Measurements from ENCODE around the gene WDFY3. TPM values are rescaled to one million over a fixed set of nuclear protein-coding genes. Genes with fewer than 3 reads are reported as not detected.

The WDFY3 gene
- total and polyA plus RNA-seq, 2 experiments from 2014 or later: 8.0 to 89.0 TPM

- TF ChIP-seq CREB1 (CRISPR knock-in tag; IDR thresholded peaks at IDR 0.05; ENCODE audit: low read depth): no peak
- TF ChIP-seq JUNB (IDR thresholded peaks at IDR 0.05; ENCODE audit: unreplicated experiment): no peak
- TF ChIP-seq, protein P1, sequence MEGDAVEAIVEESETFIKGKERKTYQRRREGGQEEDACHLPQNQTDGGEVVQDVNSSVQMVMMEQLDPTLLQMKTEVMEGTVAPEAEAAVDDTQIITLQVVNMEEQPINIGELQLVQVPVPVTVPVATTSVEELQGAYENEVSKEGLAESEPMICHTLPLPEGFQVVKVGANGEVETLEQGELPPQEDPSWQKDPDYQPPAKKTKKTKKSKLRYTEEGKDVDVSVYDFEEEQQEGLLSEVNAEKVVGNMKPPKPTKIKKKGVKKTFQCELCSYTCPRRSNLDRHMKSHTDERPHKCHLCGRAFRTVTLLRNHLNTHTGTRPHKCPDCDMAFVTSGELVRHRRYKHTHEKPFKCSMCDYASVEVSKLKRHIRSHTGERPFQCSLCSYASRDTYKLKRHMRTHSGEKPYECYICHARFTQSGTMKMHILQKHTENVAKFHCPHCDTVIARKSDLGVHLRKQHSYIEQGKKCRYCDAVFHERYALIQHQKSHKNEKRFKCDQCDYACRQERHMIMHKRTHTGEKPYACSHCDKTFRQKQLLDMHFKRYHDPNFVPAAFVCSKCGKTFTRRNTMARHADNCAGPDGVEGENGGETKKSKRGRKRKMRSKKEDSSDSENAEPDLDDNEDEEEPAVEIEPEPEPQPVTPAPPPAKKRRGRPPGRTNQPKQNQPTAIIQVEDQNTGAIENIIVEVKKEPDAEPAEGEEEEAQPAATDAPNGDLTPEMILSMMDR (conservative IDR thresholded peaks at IDR 0.05; ENCODE audit: low read depth in 2 of 2): no peak
Observed at GRCh38 chr4:84638092-84638491, 328.4 kb downstream of the WDFY3 start (continued).

- H3K4me3 Mint-ChIP-seq: no peak overlapping the region
- TF ChIP-seq, protein P1 (conservative IDR thresholded peaks at IDR 0.05; ENCODE audit: low read depth in 2 of 2): no peak
- TF ChIP-seq, protein P2, sequence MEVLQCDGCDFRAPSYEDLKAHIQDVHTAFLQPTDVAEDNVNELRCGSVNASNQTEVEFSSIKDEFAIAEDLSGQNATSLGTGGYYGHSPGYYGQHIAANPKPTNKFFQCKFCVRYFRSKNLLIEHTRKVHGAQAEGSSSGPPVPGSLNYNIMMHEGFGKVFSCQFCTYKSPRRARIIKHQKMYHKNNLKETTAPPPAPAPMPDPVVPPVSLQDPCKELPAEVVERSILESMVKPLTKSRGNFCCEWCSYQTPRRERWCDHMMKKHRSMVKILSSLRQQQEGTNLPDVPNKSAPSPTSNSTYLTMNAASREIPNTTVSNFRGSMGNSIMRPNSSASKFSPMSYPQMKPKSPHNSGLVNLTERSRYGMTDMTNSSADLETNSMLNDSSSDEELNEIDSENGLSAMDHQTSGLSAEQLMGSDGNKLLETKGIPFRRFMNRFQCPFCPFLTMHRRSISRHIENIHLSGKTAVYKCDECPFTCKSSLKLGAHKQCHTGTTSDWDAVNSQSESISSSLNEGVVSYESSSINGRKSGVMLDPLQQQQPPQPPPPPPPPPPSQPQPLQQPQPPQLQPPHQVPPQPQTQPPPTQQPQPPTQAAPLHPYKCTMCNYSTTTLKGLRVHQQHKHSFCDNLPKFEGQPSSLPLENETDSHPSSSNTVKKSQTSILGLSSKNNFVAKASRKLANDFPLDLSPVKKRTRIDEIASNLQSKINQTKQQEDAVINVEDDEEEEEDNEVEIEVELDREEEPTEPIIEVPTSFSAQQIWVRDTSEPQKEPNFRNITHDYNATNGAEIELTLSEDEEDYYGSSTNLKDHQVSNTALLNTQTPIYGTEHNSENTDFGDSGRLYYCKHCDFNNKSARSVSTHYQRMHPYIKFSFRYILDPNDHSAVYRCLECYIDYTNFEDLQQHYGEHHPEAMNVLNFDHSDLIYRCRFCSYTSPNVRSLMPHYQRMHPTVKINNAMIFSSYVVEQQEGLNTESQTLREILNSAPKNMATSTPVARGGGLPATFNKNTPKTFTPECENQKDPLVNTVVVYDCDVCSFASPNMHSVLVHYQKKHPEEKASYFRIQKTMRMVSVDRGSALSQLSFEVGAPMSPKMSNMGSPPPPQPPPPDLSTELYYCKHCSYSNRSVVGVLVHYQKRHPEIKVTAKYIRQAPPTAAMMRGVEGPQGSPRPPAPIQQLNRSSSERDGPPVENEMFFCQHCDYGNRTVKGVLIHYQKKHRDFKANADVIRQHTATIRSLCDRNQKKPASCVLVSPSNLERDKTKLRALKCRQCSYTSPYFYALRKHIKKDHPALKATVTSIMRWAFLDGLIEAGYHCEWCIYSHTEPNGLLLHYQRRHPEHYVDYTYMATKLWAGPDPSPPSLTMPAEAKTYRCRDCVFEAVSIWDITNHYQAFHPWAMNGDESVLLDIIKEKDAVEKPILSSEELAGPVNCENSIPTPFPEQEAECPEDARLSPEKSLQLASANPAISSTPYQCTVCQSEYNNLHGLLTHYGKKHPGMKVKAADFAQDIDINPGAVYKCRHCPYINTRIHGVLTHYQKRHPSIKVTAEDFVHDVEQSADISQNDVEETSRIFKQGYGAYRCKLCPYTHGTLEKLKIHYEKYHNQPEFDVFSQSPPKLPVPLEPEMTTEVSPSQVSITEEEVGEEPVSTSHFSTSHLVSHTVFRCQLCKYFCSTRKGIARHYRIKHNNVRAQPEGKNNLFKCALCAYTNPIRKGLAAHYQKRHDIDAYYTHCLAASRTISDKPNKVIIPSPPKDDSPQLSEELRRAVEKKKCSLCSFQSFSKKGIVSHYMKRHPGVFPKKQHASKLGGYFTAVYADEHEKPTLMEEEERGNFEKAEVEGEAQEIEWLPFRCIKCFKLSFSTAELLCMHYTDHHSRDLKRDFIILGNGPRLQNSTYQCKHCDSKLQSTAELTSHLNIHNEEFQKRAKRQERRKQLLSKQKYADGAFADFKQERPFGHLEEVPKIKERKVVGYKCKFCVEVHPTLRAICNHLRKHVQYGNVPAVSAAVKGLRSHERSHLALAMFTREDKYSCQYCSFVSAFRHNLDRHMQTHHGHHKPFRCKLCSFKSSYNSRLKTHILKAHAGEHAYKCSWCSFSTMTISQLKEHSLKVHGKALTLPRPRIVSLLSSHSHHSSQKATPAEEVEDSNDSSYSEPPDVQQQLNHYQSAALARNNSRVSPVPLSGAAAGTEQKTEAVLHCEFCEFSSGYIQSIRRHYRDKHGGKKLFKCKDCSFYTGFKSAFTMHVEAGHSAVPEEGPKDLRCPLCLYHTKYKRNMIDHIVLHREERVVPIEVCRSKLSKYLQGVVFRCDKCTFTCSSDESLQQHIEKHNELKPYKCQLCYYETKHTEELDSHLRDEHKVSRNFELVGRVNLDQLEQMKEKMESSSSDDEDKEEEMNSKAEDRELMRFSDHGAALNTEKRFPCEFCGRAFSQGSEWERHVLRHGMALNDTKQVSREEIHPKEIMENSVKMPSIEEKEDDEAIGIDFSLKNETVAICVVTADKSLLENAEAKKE (CRISPR knock-in tag; IDR thresholded peaks at IDR 0.05): no peak
- TF ChIP-seq ZNF331 (CRISPR knock-in tag; IDR thresholded peaks at IDR 0.05; ENCODE audit: low read depth) (no peak), NANOG (IDR thresholded peaks at IDR 0.05; ENCODE audit: borderline replicate concordance) (no peak), POLR2AphosphoS5 (IDR thresholded peaks at IDR 0.05; ENCODE audit: low read depth) (no peak), EZH2 (IDR thresholded peaks at IDR 0.05; ENCODE audit: low read depth, unreplicated experiment) (no peak), STAT1 (IDR thresholded peaks at IDR 0.05; ENCODE audit: unreplicated experiment) (no peak), ETS1 (IDR thresholded peaks at IDR 0.05) (no peak)
- TF ChIP-seq, protein P3, sequence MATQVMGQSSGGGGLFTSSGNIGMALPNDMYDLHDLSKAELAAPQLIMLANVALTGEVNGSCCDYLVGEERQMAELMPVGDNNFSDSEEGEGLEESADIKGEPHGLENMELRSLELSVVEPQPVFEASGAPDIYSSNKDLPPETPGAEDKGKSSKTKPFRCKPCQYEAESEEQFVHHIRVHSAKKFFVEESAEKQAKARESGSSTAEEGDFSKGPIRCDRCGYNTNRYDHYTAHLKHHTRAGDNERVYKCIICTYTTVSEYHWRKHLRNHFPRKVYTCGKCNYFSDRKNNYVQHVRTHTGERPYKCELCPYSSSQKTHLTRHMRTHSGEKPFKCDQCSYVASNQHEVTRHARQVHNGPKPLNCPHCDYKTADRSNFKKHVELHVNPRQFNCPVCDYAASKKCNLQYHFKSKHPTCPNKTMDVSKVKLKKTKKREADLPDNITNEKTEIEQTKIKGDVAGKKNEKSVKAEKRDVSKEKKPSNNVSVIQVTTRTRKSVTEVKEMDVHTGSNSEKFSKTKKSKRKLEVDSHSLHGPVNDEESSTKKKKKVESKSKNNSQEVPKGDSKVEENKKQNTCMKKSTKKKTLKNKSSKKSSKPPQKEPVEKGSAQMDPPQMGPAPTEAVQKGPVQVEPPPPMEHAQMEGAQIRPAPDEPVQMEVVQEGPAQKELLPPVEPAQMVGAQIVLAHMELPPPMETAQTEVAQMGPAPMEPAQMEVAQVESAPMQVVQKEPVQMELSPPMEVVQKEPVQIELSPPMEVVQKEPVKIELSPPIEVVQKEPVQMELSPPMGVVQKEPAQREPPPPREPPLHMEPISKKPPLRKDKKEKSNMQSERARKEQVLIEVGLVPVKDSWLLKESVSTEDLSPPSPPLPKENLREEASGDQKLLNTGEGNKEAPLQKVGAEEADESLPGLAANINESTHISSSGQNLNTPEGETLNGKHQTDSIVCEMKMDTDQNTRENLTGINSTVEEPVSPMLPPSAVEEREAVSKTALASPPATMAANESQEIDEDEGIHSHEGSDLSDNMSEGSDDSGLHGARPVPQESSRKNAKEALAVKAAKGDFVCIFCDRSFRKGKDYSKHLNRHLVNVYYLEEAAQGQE (IDR thresholded peaks at IDR 0.05; ENCODE audit: unreplicated experiment): no peak
Observed at GRCh38 chr4:84634961-84635360, 331.5 kb downstream of the WDFY3 start.

More at GRCh38 chr4:84634961-84635360, 331.5 kb downstream of the WDFY3 start:
- Mint-ChIP-seq H3K4me1 (peaks cover 2% of the 10 kb centered on the region; the same call in 1 of the 3 replicates), H3K36me3 (ENCODE audit: low read depth) (peaks cover 21% of the 10 kb centered on the region), H3K9me3 (no peaks in the 10 kb centered on the region), H3K27me3 (ENCODE audit: insufficient read depth, low read depth, poor library complexity) (no peaks in the 10 kb centered on the region), H3K27ac (no peak overlapping the region)
- Histone ChIP-seq H3K27ac (ENCODE audit: low read depth) (no peak overlapping the region), H3K79me2 (replicated peaks; ENCODE audit: insufficient read depth) (no peaks in the 10 kb centered on the region), H3F3A (replicated peaks; ENCODE audit: low read depth) (no peaks in the 10 kb centered on the region), H3K4me2 (no peak overlapping the region), H3K27me3 (ENCODE audit: insufficient read depth) (no peaks in the 10 kb centered on the region), H3K4me1 (ENCODE audit: insufficient read depth) (no peaks in the 10 kb centered on the region), H3K9me2 (ENCODE audit: insufficient read depth) (no peaks in the 10 kb centered on the region), H3K4me3 (no peak overlapping the region), H2AFZ (no peak overlapping the region), H3K36me3 (ENCODE audit: insufficient read depth) (no peaks in the 10 kb centered on the region), H4K20me1 (replicated peaks; ENCODE audit: insufficient read depth) (no peaks in the 10 kb centered on the region)
- no peak for ATAC-seq
- DNase-seq (ENCODE audit: low spot score): no peak
